ENCODE results near the gene TMEM270. TPM values are rescaled to one million over a fixed set of nuclear protein-coding genes. Genes with fewer than 3 reads are reported as not detected.

Gene TMEM270
- total RNA-seq, 1 donor from 2014 or later, result not detected

- Mint-ChIP-seq H3K4me3 (ENCODE audit: unreplicated experiment) (no peak overlapping the region), H3K27ac (ENCODE audit: unreplicated experiment) (no peak overlapping the region), H3K9me3 (ENCODE audit: unreplicated experiment) (peaks cover 4% of the 10 kb centered on the region), H3K4me1 (ENCODE audit: low read depth, unreplicated experiment) (no peaks in the 10 kb centered on the region), H3K36me3 (ENCODE audit: unreplicated experiment) (no peaks in the 10 kb centered on the region), H3K27me3 (ENCODE audit: unreplicated experiment) (no peaks in the 10 kb centered on the region)
- DNase-seq, result no peak
- no peak for TF ChIP-seq CTCF (IDR thresholded peaks at IDR 0.05; ENCODE audit: partially characterized antibody, unreplicated experiment)
These were observed 10.2 kb upstream of the TMEM270 start for GRCh38 chr7:73850781-73851207.

- H3K9me3 Mint-ChIP-seq (ENCODE audit: unreplicated experiment), result peaks cover 4% of the 10 kb centered on the region
- no peaks in the 10 kb centered on the region for H3K27me3 Mint-ChIP-seq (ENCODE audit: unreplicated experiment)
- H3K27ac Mint-ChIP-seq (ENCODE audit: unreplicated experiment), result no peak overlapping the region
- H3K36me3 Mint-ChIP-seq (ENCODE audit: unreplicated experiment), result no peaks in the 10 kb centered on the region
- H3K4me1 Mint-ChIP-seq (ENCODE audit: low read depth, unreplicated experiment), result no peaks in the 10 kb centered on the region
- no peak for DNase-seq
- TF ChIP-seq CTCF (IDR thresholded peaks at IDR 0.05; ENCODE audit: partially characterized antibody, unreplicated experiment), result no peak
- H3K4me3 Mint-ChIP-seq (ENCODE audit: unreplicated experiment), result no peak overlapping the region
These were observed 9.3 kb upstream of the TMEM270 start for GRCh38 chr7:73851410-73852338.

GRCh38 chr7:73852500-73852899 is 8.5 kb upstream of the TMEM270 start:
- TF ChIP-seq CTCF (IDR thresholded peaks at IDR 0.05; ENCODE audit: partially characterized antibody, unreplicated experiment), result no peak
- DNase-seq, result no peak
- Mint-ChIP-seq H3K9me3 (ENCODE audit: unreplicated experiment) (peaks cover 4% of the 10 kb centered on the region), H3K27ac (ENCODE audit: unreplicated experiment) (no peak overlapping the region), H3K4me3 (ENCODE audit: unreplicated experiment) (no peak overlapping the region), H3K4me1 (ENCODE audit: low read depth, unreplicated experiment) (no peaks in the 10 kb centered on the region), H3K27me3 (ENCODE audit: unreplicated experiment) (no peaks in the 10 kb centered on the region), H3K36me3 (ENCODE audit: unreplicated experiment) (no peaks in the 10 kb centered on the region)

- no peak for TF ChIP-seq CTCF (IDR thresholded peaks at IDR 0.05; ENCODE audit: partially characterized antibody, unreplicated experiment)
- Mint-ChIP-seq H3K27ac (ENCODE audit: unreplicated experiment) (no peak overlapping the region), H3K9me3 (ENCODE audit: unreplicated experiment) (no peaks in the 10 kb centered on the region), H3K27me3 (ENCODE audit: unreplicated experiment) (peaks cover 2% of the 10 kb centered on the region), H3K36me3 (ENCODE audit: unreplicated experiment) (peaks cover 7% of the 10 kb centered on the region), H3K4me1 (ENCODE audit: low read depth, unreplicated experiment) (no peaks in the 10 kb centered on the region), H3K4me3 (ENCODE audit: unreplicated experiment) (no peak overlapping the region)
- no peak for DNase-seq
These were observed 4.0 kb upstream of the TMEM270 start for GRCh38 chr7:73856941-73857340.

- no peak overlapping the region for H3K27ac Mint-ChIP-seq (ENCODE audit: unreplicated experiment)
- no peak overlapping the region for H3K4me3 Mint-ChIP-seq (ENCODE audit: unreplicated experiment)
- H3K27me3 Mint-ChIP-seq (ENCODE audit: unreplicated experiment), result peaks cover 2% of the 10 kb centered on the region
- no peaks in the 10 kb centered on the region for H3K4me1 Mint-ChIP-seq (ENCODE audit: low read depth, unreplicated experiment)
- DNase-seq, result no peak
- no peaks in the 10 kb centered on the region for H3K9me3 Mint-ChIP-seq (ENCODE audit: unreplicated experiment)
- TF ChIP-seq CTCF (IDR thresholded peaks at IDR 0.05; ENCODE audit: partially characterized antibody, unreplicated experiment), result no peak
- peaks cover 7% of the 10 kb centered on the region for H3K36me3 Mint-ChIP-seq (ENCODE audit: unreplicated experiment)
These were observed 2.2 kb upstream of the TMEM270 start for GRCh38 chr7:73858807-73859206.
